ENCODE data around the gene STK39.

The STK39 gene

DNA sequence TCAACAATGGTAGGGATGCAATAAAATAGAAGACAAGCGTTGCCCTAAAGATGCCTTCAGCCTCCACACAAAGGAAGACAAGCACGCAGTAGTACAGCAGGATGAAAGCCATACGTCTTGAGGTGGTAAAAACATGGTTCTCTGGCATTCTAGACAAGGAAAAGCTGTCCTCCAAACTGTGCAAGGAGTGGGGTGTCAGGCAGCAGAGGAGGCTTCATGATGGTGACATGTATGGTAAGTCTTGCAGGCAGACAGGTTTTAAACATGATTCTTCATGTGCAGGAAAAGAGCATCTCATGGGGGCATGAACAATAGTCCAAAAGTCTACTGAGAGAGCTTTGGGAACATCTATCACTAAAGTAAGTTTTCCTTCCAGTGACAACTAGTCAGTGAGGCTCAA is 241.8 kb downstream of the STK39 start:
- ATAC-seq: no peak
- no peaks in the 10 kb centered on the region for H3K36me3 Mint-ChIP-seq
- no peaks in the 10 kb centered on the region for H3K9me3 Mint-ChIP-seq
- no peak overlapping the region for H3K4me3 Mint-ChIP-seq
- H3K4me1 Mint-ChIP-seq: peaks cover 18% of the 10 kb centered on the region
- DNase-seq (ENCODE audit: low spot score in 2 of 2): no peak
- H3K27ac Mint-ChIP-seq: no peak overlapping the region

DNA sequence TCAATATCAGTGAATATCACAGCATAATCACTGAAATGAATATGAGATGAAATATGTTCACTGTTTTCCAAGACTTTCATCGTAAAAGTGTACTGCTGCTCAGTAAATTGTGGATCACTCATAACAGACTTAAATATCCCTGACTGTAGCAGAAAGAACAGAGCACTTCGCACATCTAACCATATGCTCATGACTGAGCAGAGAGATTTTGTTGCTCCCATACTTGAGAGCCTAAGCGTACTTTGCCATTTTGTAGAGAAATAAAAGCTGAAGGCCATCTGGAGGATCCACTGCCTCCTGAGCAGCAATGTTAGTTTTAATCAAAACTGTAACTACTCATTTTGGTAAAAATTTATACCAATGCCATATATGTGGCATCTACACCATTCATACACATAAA is 243.5 kb downstream of the STK39 start:
- Mint-ChIP-seq H3K27ac (no peak overlapping the region), H3K4me1 (peaks cover 18% of the 10 kb centered on the region), H3K36me3 (no peaks in the 10 kb centered on the region), H3K9me3 (no peaks in the 10 kb centered on the region), H3K4me3 (no peak overlapping the region)
- ATAC-seq: no peak
- no peak for DNase-seq (ENCODE audit: low spot score in 2 of 2)

DNA sequence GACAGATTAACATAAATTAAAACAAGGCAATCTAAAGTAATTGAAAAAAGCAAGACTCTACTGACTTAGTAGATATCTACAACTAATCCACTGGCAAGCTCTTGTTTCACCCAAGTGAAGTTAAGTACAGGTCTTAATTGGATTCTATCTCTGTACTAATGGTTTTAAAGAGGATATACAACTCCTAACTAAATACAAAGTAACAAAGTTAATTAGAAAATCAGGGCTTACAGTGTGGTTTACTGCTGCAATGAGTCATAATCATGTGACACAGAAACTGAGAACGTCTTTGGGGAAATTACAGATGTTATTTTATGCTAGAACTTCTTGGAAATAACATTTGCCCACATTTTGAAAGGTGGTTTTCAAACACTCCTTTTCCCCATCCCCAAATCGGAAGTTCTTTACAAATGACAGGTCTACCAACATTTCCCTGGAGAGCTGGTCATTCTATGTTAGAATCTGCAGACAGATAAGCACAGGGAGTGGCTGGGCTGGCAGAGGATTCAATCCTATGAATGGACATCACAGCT is 245.3 kb downstream of the STK39 start:
- Mint-ChIP-seq H3K9me3 (no peaks in the 10 kb centered on the region), H3K36me3 (no peaks in the 10 kb centered on the region), H3K4me3 (peak overlapping the region; percentile 4), H3K4me1 (peaks cover 10% of the 10 kb centered on the region), H3K27ac (peak overlapping the region; percentile 55)
- peak; percentile 85 for ATAC-seq
- DNase-seq (ENCODE audit: low spot score in 2 of 2): no peak

DNA sequence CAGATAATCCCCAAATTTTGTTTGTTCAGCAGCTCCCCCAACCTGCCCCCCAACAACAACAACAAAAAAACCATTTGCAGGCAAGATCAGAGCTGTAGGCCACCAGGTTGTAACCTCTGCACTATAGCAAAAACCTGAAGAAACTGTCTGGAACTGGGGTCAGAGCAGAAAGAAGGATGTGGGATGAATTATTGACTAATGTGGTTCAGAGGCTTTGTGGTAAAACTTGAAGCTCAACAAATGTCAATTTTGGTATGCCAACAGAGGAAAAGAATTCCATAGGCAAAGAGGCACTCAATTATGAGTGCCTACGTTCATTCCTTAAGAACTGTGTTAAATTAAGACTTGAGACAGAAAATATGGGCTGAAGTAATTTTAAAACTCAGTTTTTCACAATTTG is 255.1 kb downstream of the STK39 start:
- H3K9me3 Mint-ChIP-seq: no peaks in the 10 kb centered on the region
- DNase-seq (ENCODE audit: low spot score in 2 of 2) (no peak), ATAC-seq (no peak)
- H3K36me3 Mint-ChIP-seq: no peaks in the 10 kb centered on the region
- H3K4me1 Mint-ChIP-seq: peaks cover 6% of the 10 kb centered on the region
- H3K27ac Mint-ChIP-seq: no peak overlapping the region
- H3K4me3 Mint-ChIP-seq: no peak overlapping the region

DNA sequence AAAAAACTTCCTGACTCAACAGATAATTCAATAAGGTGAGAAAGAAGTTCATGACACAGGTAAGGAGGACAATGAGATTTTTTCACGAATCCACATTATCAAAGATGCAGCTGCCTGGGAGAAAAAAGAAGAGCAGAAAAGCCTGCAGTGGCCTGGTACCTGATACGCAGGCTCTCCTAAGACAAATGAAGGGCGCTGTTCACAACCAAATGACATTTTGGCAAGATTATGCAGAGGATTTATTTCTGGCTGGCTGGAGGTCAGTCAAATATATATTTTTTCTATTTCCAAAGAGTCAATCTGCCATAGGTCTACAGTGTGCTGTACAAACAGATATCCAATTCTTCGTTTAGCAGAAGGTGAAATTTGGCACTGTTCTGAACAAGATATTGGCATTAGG is 257.3 kb downstream of the STK39 start:
- ATAC-seq (no peak), DNase-seq (ENCODE audit: low spot score in 2 of 2) (no peak)
- H3K36me3 Mint-ChIP-seq: no peaks in the 10 kb centered on the region
- H3K27ac Mint-ChIP-seq: no peak overlapping the region
- no peak overlapping the region for H3K4me3 Mint-ChIP-seq
- no peaks in the 10 kb centered on the region for H3K9me3 Mint-ChIP-seq
- peaks cover 6% of the 10 kb centered on the region for H3K4me1 Mint-ChIP-seq

DNA sequence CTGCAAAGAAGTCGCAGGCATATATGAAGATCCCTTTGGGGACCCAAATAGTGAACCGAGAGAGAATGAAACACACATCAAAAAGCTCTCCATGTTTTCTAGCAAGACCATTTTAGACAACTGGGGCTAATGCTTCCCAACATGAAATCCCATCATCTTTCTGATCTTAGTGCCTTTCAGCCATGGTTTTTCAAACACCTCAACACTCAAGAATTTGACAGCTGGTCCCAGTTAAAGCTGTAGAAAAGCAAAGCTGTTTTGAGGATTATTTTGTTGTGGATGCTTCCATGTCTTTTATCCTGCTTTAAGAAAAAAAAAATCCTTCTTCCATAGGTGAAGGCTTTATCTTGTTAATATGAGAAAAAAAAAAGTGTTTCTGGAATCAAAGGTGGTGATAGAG is 259.1 kb downstream of the STK39 start:
- Mint-ChIP-seq H3K4me3 (no peak overlapping the region), H3K27ac (no peak overlapping the region)

DNA sequence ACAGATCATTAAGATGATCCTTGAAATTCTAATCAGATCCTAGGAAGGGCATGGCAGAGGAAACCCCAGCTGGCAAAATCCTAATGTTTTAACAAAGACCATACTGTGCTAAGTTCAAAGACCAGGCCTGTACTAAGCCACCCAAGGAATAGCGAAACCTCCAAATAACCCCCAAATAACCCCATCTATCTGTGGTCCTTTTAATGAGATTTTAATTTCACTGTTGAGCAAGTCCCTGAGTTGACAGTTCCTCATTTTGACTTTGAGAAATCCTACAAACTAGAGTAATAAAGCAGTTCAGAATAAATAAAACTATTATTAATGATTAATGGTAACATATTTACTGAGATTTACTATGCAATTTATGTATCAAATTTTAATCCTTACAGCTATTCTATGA is 259.8 kb downstream of the STK39 start:
- H3K36me3 Mint-ChIP-seq: peaks cover 14% of the 10 kb centered on the region
- no peaks in the 10 kb centered on the region for H3K9me3 Mint-ChIP-seq
- no peak for DNase-seq (ENCODE audit: low spot score in 2 of 2)
- peaks cover 6% of the 10 kb centered on the region for H3K4me1 Mint-ChIP-seq
- no peak for ATAC-seq
- no peak overlapping the region for H3K4me3 Mint-ChIP-seq
- H3K27ac Mint-ChIP-seq: no peak overlapping the region

More for the DNA sequence above, 259.1 kb downstream of the STK39 start:
- peaks cover 6% of the 10 kb centered on the region for H3K4me1 Mint-ChIP-seq
- no peaks in the 10 kb centered on the region for H3K9me3 Mint-ChIP-seq
- ATAC-seq: no peak
- no peak for DNase-seq (ENCODE audit: low spot score in 2 of 2)
- H3K36me3 Mint-ChIP-seq: peaks cover 10% of the 10 kb centered on the region

DNA sequence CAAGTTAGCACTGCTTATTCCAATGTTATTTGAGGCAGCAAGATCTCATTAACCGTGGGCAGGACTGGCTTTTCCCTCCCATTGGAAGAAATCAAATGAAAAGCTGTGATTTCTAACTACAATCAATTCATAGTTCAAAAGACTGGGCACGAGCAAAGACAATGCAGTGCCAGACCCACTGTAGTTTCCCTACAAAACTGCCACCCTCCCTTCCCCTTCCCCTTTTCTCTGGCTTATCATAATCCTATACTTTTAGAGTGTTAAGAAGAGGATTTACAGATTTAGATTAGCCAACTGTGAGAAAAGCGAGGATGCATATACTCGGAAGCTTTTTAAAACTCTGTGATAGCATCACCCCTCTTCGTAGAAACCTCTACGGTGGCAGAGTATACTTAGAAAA is 260.4 kb downstream of the STK39 start:
- H3K36me3 Mint-ChIP-seq: peaks cover 14% of the 10 kb centered on the region
- no peak overlapping the region for H3K4me3 Mint-ChIP-seq
- H3K27ac Mint-ChIP-seq: no peak overlapping the region
- H3K4me1 Mint-ChIP-seq: peaks cover 6% of the 10 kb centered on the region
- H3K9me3 Mint-ChIP-seq: no peaks in the 10 kb centered on the region
- no peak for DNase-seq (ENCODE audit: low spot score in 2 of 2)
- ATAC-seq: no peak

DNA sequence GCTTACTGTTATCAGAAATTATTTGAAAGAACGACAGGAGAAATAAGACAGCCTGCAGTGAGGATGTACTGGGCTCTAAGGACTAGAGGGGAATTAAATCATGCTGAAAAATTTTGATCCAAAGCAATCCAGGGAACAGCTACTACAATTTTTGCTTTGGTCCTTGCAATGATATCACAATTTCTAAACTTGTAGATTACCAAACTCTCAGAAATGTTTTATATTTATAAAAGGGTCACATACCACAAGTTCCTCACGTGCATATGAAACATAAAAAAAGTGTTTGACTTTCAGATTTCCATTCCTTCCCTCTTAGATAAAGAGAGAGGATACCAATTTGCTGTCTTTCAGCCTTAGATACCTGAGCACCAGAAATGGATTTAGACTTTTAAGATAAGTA is 261.2 kb downstream of the STK39 start:
- H3K36me3 Mint-ChIP-seq: peaks cover 18% of the 10 kb centered on the region
- no peak overlapping the region for H3K4me3 Mint-ChIP-seq
- H3K4me1 Mint-ChIP-seq: peaks cover 3% of the 10 kb centered on the region
- ATAC-seq (no peak), DNase-seq (ENCODE audit: low spot score in 2 of 2) (no peak)
- no peaks in the 10 kb centered on the region for H3K9me3 Mint-ChIP-seq
- H3K27ac Mint-ChIP-seq: no peak overlapping the region

DNA sequence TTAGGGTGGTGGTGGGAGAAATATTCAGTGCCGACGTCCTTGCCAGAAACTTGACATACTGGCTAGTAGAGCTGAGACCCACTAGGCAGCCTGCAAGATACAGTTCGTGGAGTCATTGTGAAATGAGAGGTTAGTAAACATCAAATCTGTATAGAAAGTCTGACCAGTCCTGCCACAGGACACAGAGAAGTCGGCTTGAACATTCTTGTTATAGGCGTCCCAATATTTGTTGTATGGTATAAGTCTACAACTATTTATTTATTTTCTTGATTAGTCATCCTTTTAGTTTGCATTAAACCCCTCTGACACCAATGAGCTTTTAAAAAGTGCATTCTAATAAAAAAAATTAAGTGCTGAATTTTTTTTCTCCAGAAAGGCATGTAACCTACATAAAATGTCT is 265.4 kb downstream of the STK39 start:
- ATAC-seq (no peak), DNase-seq (ENCODE audit: low spot score in 2 of 2) (no peak)
- H3K9me3 Mint-ChIP-seq: no peaks in the 10 kb centered on the region
- H3K4me1 Mint-ChIP-seq: peaks cover 5% of the 10 kb centered on the region
- H3K4me3 Mint-ChIP-seq: no peak overlapping the region
- H3K27ac Mint-ChIP-seq: no peak overlapping the region
- peaks cover 28% of the 10 kb centered on the region for H3K36me3 Mint-ChIP-seq

DNA sequence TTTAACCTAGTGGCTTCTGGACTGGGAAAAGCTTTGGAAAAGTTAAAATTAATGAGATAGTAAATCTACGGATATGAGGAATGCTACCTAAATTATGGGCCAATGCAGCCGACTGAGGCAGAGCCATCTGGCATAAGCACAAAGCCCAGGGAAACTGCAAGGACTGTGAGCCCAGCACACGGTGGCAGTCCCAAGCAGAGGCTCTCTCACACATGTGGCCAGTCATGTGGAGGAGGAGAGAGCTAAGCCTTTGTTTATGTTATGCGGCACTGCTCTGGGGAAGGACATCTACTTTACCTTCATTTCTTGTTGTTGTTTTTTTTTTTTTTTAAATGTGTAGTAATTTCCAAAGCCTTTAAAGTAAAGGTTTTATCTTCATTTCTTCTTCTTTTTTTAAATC is 267.0 kb downstream of the STK39 start:
- no peak for ATAC-seq
- DNase-seq (ENCODE audit: low spot score in 2 of 2): no peak
- Mint-ChIP-seq H3K36me3 (peaks cover 28% of the 10 kb centered on the region), H3K4me3 (no peak overlapping the region), H3K9me3 (no peaks in the 10 kb centered on the region), H3K27ac (no peak overlapping the region), H3K4me1 (peaks cover 12% of the 10 kb centered on the region)

DNA sequence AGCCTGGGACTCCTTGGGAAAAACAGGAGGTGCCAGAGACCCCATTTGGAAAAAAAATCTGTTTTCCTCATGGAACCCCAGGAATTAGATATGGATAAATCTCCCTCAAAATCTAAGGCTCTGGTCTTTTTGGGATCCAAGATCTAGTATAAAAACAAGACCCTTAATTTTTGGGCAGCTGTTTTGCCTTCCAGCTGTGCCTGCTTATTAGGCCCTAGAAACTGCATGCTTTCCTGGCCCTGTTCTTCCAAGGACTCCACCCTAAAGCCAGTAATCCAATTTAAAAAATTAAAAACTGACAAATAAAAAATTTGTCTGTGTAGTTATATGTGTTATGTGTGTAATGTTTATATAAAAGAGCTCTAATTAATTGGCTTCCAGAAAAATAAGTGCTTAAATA is 274.6 kb downstream of the STK39 start:
- H3K9me3 Mint-ChIP-seq: no peaks in the 10 kb centered on the region
- no peak overlapping the region for H3K27ac Mint-ChIP-seq
- H3K36me3 Mint-ChIP-seq: no peaks in the 10 kb centered on the region
- no peak for DNase-seq (ENCODE audit: low spot score in 2 of 2)
- peaks cover 17% of the 10 kb centered on the region for H3K4me1 Mint-ChIP-seq
- no peak for ATAC-seq
- H3K4me3 Mint-ChIP-seq: no peak overlapping the region

DNA sequence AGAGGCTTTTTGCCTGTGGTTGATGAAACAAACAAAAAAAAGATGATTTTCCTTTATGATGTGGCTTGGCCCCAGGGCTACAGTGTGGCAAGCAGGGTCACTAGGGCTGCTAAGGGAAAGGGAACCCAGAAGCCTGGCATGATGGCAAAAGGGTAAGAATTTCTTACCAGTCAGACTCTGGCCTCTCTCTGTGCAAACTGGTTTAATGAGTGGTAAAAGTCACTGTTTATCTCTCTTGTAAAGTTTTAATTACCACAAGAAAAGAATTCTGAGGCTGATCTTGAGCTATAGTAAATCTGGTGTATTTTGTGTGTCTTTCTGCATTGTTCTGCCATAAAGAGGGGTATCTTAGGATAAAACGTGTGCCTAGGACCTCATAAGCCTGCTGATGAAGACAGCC is 275.4 kb downstream of the STK39 start:
- no peaks in the 10 kb centered on the region for H3K9me3 Mint-ChIP-seq
- peaks cover 14% of the 10 kb centered on the region for H3K4me1 Mint-ChIP-seq
- H3K4me3 Mint-ChIP-seq: no peak overlapping the region
- no peak overlapping the region for H3K27ac Mint-ChIP-seq
- DNase-seq (ENCODE audit: low spot score in 2 of 2): no peak
- ATAC-seq: no peak
- no peaks in the 10 kb centered on the region for H3K36me3 Mint-ChIP-seq

DNA sequence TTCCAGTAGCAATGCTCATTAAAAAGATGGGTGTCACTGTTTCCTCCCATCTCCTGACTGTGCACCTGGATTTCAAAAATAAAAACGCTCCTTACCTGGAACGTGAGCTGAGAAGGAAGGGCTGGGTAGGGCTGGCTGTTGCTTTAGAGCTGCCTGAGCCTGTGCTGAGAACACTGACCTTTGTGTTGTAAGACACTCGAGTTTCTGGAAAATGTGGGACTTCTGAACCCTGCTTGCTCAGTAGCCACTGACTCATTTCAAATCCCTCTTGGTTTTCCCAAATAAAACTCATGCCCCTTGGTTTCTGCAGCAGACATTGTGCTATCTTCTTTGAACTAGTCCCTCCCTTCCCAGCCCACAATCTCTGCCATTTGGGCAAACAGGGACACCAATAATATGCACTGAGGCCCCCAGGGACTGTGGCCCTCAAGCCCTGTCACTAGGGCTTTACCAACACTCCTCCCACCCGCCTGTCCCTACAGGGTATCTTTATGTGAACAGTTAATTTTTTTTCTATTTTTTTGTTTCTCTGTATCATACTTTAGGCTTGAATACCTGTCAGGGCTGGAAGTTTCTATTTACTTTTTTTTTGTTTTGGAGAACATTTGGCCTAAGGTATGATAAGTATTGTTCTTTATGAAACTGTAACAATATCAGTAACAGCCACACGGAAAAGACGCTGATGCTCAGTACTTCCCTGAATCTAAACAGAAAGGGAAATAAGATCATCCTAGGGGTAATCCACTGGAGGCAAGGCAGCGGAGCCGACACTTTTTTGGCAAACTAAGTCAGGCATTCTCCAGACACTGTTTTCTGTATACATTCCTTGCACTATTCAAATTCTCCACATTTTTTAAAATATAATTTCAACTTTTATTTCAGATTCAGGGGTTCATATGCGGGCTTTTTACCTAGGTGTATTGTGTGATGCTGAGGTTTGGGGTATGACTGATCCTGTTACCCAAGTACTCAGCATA is 280.2 kb downstream of the STK39 start:
- Mint-ChIP-seq H3K27ac (no peak overlapping the region), H3K4me1 (peaks cover 20% of the 10 kb centered on the region), H3K9me3 (no peaks in the 10 kb centered on the region), H3K4me3 (no peak overlapping the region), H3K36me3 (peaks cover 12% of the 10 kb centered on the region)
- DNase-seq (ENCODE audit: low spot score in 2 of 2) (no peak), ATAC-seq (no peak)

DNA sequence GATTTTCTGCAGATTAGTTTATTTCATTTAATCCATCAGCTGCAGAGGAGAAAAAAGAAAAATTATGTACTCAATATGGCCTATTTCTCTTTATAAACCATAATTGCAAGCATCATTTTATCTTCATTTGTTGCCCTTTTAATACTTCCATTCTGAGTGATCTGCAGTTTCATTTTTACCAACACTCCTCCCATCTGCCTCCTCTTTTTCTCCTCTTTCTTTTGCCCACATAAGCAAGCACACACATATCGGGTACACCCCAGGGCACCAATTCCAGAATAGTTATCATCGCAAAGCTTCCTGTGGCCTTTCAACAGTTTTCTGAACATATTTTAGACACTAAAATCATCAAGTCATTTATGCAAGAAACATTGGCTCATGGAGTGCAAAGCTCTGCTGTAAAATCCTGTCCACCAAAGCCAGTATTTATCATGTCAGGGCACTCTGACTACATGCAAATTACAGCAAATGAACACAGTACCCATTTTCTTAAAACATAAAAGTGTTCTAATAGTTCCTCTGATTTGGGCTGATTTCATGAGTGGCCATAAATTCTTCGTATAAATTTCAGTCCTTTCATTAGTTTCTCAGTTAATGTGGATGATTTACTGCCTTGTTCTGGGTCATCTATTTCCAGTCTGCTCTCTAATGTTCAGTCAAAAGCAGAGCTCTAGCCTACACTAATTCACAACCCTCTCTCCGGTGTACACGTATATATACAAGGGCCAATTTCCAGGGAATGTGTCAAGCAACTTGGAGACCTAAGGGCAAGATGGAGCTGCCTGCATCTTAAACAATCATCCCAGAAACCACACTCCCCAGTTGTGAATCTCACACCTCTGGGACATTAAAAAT is 281.3 kb downstream of the STK39 start:
- Mint-ChIP-seq H3K4me1 (peaks cover 20% of the 10 kb centered on the region), H3K27ac (peak overlapping the region; percentile 9), H3K36me3 (peaks cover 12% of the 10 kb centered on the region), H3K9me3 (no peaks in the 10 kb centered on the region), H3K4me3 (no peak overlapping the region)
- no peak for DNase-seq (ENCODE audit: low spot score in 2 of 2)
- peak; percentile 55 for ATAC-seq
